CD4-positive, alpha-beta T cell treated with Interleukin-4 for 4 hours (primary cell): Measurements from ENCODE around the gene EPHA1.
A peak's percentile ranks its signal among the peaks of the same experiment; 100 is the strongest.

ENCODE experiments used
- DNase-seq: peaks from one replicate; pipeline ENCODE4 v3.0.0-alpha.2; 2020

The EPHA1 gene

DNA sequence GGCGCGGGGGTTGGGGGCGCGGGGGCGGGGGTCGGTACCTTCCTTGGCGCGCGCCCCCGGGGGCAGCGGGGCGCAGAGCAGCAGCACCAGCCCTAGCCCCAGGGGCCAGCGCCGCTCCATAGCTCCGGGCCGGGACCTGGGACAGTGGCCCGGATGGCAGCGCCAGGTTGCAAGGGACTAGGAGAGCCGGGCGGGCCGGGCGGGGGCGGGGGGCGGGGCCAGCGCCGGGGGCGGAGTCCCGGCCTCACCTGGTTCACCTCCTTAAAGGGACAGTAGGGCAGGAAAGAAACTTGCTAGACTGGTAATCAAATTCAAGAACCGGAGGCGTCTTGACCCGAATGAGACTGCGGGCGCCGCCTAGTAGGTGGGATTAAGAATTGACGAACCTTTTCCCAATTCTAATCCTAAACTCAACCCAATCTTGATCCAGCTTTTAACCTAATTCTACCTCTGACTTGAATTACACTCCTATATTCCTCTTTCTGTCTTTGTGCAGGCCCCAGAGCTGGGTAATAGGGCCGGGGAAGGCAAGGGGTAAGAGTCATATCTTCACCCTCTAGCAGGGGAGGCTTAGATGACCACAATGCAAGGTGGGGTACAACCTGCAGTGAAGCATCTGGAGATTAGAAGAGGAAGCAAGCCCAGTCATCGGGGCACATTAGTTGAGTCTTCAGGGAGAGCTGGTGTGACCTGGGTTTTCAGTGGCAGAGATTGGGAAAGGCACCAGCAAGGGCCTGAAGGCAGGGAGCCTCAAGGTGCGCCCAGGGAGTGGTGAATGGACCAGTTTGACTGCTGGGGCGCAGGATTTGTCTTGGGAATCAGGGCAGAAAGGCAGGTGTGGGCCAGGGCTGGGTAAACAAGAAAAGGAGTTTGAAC is at the start of gene EPHA1:
TSS of gene EPHA1 (minus strand) at position 171 of the 876 bp plus-strand sequence. CDS start at position 120, 51 bp downstream.
- DNase-seq: peak; percentile 74

- no peak for DNase-seq
These were observed 49.6 kb upstream of the EPHA1 start for GRCh38 chr7:143458263-143458662.

- no peak for DNase-seq
These were observed 48.5 kb upstream of the EPHA1 start for GRCh38 chr7:143456992-143457793.

- no peak for DNase-seq
These were observed 47.3 kb upstream of the EPHA1 start for GRCh38 chr7:143455942-143456341.

DNA sequence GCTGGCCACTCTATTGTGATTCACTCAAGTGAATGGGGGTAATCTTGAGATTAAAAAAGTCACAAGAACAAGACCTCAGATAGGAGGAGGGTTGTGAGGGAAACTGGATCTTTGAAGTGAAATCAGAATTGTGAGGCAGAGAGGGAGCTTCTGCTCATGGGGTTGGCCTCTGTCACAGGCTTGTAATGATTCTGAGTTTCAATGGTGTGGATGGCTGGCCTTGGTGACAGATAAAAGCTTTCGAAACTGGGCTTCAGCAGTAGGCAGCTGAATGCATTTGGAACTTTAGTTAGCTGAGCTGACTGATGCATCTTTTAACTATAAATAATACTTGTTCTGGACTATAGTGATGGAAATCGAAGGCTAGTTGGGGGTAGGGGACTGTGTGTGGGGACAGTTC is 46.8 kb upstream of the EPHA1 start:
- no peak for DNase-seq

- no peak for DNase-seq
These were observed 45.5 kb upstream of the EPHA1 start for GRCh38 chr7:143454091-143454680.

- no peak for DNase-seq
These were observed 43.8 kb upstream of the EPHA1 start for GRCh38 chr7:143452495-143452894.

DNA sequence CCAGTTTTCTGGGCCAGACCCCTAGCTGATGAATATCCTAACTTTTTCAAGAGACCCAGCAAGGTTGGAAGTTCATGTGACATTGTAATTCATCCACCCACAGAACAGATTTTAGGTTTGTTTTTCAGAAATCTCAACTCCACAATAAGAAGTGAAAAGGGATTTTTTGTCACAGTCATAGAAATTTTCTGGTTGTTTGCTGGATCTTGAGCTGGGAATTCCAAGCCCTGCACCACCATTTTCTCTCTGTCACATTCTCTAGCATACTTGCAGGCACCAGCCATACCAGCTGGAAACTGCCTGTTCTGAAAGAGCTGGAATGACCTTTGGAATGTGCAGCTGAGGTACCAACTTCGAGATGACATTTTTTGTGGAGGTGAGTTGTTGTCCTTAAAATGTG is 43.1 kb upstream of the EPHA1 start:
- DNase-seq: no peak

DNA sequence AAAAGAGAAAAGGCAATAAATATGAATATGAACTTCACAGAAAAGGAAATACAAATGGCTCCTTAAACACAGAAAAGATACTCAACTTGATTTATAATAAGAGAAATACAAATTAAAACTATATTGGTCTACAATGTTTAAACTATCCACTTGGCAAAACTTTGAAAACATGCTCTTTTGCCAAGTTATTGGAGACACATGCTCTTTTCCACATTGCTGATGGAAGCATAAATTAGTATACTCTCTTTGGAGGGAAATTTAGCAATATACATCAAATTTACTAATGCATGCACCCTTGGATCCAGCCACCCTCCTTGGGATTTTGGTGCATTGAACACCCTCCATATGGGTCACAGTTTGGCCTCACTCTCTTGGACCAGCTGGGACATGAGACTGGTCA is 42.5 kb upstream of the EPHA1 start:
- no peak for DNase-seq

GRCh38 chr7:143449793-143450192 is 41.1 kb upstream of the EPHA1 start:
- DNase-seq: no peak

DNA sequence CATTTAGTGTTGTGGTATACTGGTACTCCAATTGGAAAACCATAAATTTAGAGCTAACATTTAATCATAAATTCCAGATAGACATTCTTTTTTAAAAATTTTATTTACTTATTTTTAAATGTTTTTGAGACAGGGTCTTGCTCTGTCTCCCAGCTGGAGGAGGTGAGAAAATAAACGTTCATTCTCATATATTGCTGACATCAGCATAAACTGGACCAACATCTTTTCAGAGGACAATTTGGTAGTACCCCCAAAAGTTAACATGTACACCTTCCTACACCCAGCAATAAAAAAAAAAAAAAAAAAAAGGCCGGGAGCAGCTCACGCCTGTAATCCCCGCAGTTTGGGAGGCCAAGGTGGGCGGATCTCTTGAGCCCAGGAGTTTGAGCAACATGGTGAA is 39.8 kb upstream of the EPHA1 start:
- no peak for DNase-seq

DNA sequence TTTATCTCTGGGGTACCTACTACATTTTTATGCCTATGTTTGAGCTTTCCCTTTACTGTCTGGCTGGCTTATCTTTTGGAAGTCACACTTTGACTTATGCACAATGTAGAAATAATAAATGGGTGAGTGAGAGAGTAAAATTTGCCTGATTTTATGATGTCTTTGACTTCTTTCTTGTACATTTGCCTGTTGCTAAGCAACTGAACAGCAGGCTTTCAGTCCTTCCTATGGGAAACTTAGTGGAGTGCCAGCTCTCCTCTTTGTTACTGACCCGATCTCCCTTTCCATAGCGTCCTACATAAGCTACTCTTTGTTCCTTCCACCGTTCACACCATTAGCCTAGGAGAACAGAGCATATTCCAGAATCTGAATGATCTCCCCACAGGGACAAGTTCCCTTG is 38.8 kb upstream of the EPHA1 start:
- DNase-seq: no peak

GRCh38 chr7:143444785-143445184 is 36.1 kb upstream of the EPHA1 start:
- DNase-seq: no peak

GRCh38 chr7:143444063-143444782 is 35.6 kb upstream of the EPHA1 start:
- DNase-seq: no peak

- DNase-seq: no peak
These were observed 34.5 kb upstream of the EPHA1 start, which contains the start of gene TAS2R60 for GRCh38 chr7:143443153-143443552. TSS of gene TAS2R60 (plus strand) at chr7:143443453. CDS start at chr7:143443453, 0 bp downstream.

- DNase-seq: no peak
These were observed 31.2 kb upstream of the EPHA1 start for GRCh38 chr7:143439866-143440265.

- DNase-seq: no peak
These were observed 28.9 kb upstream of the EPHA1 start for GRCh38 chr7:143437578-143437977.

DNA sequence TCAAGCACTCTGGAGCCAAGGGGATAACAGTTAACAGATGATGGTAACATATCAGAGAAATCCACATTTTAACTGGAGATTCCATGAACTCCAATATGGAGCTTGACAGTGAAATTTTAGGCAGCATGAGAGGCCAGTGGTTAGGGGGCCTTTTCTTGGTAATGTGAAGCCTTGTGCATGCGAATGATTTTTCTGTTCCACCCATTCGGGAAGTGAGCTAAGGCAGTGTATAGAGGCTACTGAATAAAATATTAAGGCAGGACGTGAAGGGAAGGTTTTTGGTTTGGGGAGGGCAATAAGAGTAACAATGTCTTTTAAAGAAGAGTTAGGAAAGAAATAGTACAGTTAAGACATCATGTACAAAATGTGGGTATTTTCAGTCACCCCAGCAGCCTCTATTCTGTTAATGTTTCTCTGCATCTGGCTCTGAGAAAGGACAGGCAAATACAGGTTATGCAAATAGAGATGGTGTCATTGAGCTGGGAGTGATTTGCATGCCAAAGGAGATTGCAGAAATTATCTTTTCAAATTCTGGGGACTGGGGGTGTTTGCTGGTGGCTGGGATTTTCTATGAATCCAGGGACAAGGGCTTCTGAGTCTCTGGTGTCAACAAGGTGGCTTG is 27.8 kb upstream of the EPHA1 start:
- DNase-seq: no peak

- DNase-seq: no peak
These were observed 26.6 kb upstream of the EPHA1 start for GRCh38 chr7:143435266-143435665.

GRCh38 chr7:143434660-143435059 is 26.0 kb upstream of the EPHA1 start:
- DNase-seq: no peak

- DNase-seq: no peak
These were observed 25.1 kb upstream of the EPHA1 start for GRCh38 chr7:143433759-143434158.

DNA sequence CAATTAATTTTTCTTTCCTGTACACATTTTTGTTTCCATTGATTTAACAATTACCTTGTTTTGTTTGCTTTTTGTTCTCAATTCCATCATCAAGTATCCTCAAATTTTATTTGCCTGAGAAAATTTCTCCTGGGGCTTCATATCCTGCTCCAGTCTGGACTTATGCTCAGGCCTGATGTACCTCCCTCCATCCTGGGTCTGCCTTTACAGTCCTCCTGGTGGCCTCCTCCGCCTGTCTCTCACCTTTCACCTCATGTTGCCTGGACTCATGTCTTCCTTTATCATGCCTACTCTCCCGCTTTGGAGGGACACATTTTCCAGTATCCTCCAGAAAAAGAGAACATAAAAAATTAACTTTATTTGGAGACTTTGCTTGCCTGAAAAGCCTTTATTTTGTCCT is 22.5 kb upstream of the EPHA1 start:
- no peak for DNase-seq
